HUES64 (cell line): Measurements from ENCODE around the gene HPCAL1.

Experiments used
- H3K27ac ChIP-seq: 2 replicates; pipeline ENCODE4 v1.7.0; 2013; ENCODE audit warnings: low read depth, low read length, inconsistent platforms
- H3K27me3 ChIP-seq: 2 replicates; pipeline ENCODE4 v1.6.1; 2013; ENCODE audit warnings: mild to moderate bottlenecking, low read length; ENCODE audit not compliant: insufficient read depth
- H3K36me3 ChIP-seq: 2 replicates; pipeline ENCODE4 v1.6.1; 2013; ENCODE audit warnings: mild to moderate bottlenecking, low read length; ENCODE audit not compliant: insufficient read depth
- H3K4me1 ChIP-seq: 2 replicates; pipeline ENCODE4 v1.6.1; 2013; ENCODE audit warnings: mild to moderate bottlenecking, low read length, moderate library complexity; ENCODE audit not compliant: insufficient read depth
- H3K4me3 ChIP-seq: 2 replicates; pipeline ENCODE4 v1.5.1; 2013; ENCODE audit warnings: mild to moderate bottlenecking, low read length, moderate library complexity
- H3K9ac ChIP-seq: 2 replicates; pipeline ENCODE4 v1.6.1; 2013; ENCODE audit warnings: mild to moderate bottlenecking, low read depth, low read length
- H3K9me3 ChIP-seq: 2 replicates; pipeline ENCODE4 v1.6.1; 2013; ENCODE audit warnings: low read depth, low read length; ENCODE audit not compliant: insufficient read depth
- WGBS: fragments of 150-250, 120-280 bp; methylation state at CpG from one replicate; pipeline ENCODE4 v1.1.7; 2013; ENCODE audit warnings: missing lambda C conversion rate; 5-methylcytosine and 5-hydroxymethylcytosine counted together

The HPCAL1 gene

GRCh38 chr2:10317646-10318045 is 14.9 kb downstream of the HPCAL1 start:
- H3K27ac ChIP-seq, result no peak overlapping the region
- H3K9ac ChIP-seq, result no peak overlapping the region
- WGBS, result 81% methylated on average over 5 of the region's 5 CpGs
- H3K36me3 ChIP-seq, result no peaks in the 10 kb centered on the region
- no peaks in the 10 kb centered on the region for H3K27me3 ChIP-seq
- H3K4me3 ChIP-seq, result no peak overlapping the region
- H3K4me1 ChIP-seq, result 0 out of 2 replicates have a peak, but pooled peaks cover 5% of the 10 kb centered on the region
- H3K9me3 ChIP-seq, result no peaks in the 10 kb centered on the region

- Histone ChIP-seq H3K9ac (no peak overlapping the region), H3K27ac (no peak overlapping the region), H3K36me3 (no peaks in the 10 kb centered on the region), H3K4me3 (no peak overlapping the region), H3K4me1 (0 out of 2 replicates have a peak, but pooled peaks cover 5% of the 10 kb centered on the region), H3K27me3 (no peaks in the 10 kb centered on the region), H3K9me3 (no peaks in the 10 kb centered on the region)
- 92% methylated on average over 13 of the region's 13 CpGs for WGBS
These were observed 15.6 kb downstream of the HPCAL1 start for GRCh38 chr2:10318345-10318744.

- WGBS, result 84% methylated on average over 10 of the region's 10 CpGs
- no peak overlapping the region for H3K27ac ChIP-seq
- H3K36me3 ChIP-seq, result no peaks in the 10 kb centered on the region
- no peak overlapping the region for H3K9ac ChIP-seq
- no peaks in the 10 kb centered on the region for H3K9me3 ChIP-seq
- H3K4me1 ChIP-seq, result peaks cover 15% of the 10 kb centered on the region
- H3K27me3 ChIP-seq, result no peaks in the 10 kb centered on the region
- H3K4me3 ChIP-seq, result no peak overlapping the region
These were observed 17.3 kb downstream of the HPCAL1 start for GRCh38 chr2:10319892-10320574.

GRCh38 chr2:10320575-10320931 is 17.8 kb downstream of the HPCAL1 start:
- H3K9me3 ChIP-seq, result no peaks in the 10 kb centered on the region
- H3K27me3 ChIP-seq, result no peaks in the 10 kb centered on the region
- no peak overlapping the region for H3K27ac ChIP-seq
- 98% methylated on average over 3 of the region's 4 CpGs for WGBS
- H3K4me3 ChIP-seq, result no peak overlapping the region
- H3K4me1 ChIP-seq, result peaks cover 16% of the 10 kb centered on the region
- no peaks in the 10 kb centered on the region for H3K36me3 ChIP-seq
- no peak overlapping the region for H3K9ac ChIP-seq

- H3K36me3 ChIP-seq, result no peaks in the 10 kb centered on the region
- peaks cover 18% of the 10 kb centered on the region for H3K4me1 ChIP-seq
- no peaks in the 10 kb centered on the region for H3K9me3 ChIP-seq
- no peaks in the 10 kb centered on the region for H3K27me3 ChIP-seq
- no peak overlapping the region for H3K4me3 ChIP-seq
- H3K9ac ChIP-seq, result no peak overlapping the region
- WGBS, result 95% methylated on average over 9 of the region's 9 CpGs
- no peak overlapping the region for H3K27ac ChIP-seq
These were observed 18.2 kb downstream of the HPCAL1 start for GRCh38 chr2:10320933-10321332.

GRCh38 chr2:10321622-10322021 is 18.9 kb downstream of the HPCAL1 start:
- no peak overlapping the region for H3K9ac ChIP-seq
- peaks cover 15% of the 10 kb centered on the region for H3K4me1 ChIP-seq
- 95% methylated on average over 6 of the region's 6 CpGs for WGBS
- H3K27me3 ChIP-seq, result no peaks in the 10 kb centered on the region
- H3K4me3 ChIP-seq, result no peak overlapping the region
- no peaks in the 10 kb centered on the region for H3K9me3 ChIP-seq
- H3K36me3 ChIP-seq, result no peaks in the 10 kb centered on the region
- H3K27ac ChIP-seq, result no peak overlapping the region

GRCh38 chr2:10322481-10322880 is 19.8 kb downstream of the HPCAL1 start:
- Histone ChIP-seq H3K9me3 (no peaks in the 10 kb centered on the region), H3K9ac (no peak overlapping the region), H3K4me1 (peaks cover 20% of the 10 kb centered on the region), H3K27me3 (no peaks in the 10 kb centered on the region), H3K27ac (no peak overlapping the region), H3K36me3 (no peaks in the 10 kb centered on the region), H3K4me3 (no peak overlapping the region)
- 88% methylated on average over 4 of the region's 4 CpGs for WGBS

GRCh38 chr2:10322973-10323372 is 20.3 kb downstream of the HPCAL1 start:
- peaks cover 20% of the 10 kb centered on the region for H3K4me1 ChIP-seq
- H3K9me3 ChIP-seq, result no peaks in the 10 kb centered on the region
- H3K4me3 ChIP-seq, result no peak overlapping the region
- H3K9ac ChIP-seq, result no peak overlapping the region
- H3K27me3 ChIP-seq, result no peaks in the 10 kb centered on the region
- no peak overlapping the region for H3K27ac ChIP-seq
- H3K36me3 ChIP-seq, result no peaks in the 10 kb centered on the region
- 95% methylated on average over 13 of the region's 13 CpGs for WGBS

GRCh38 chr2:10323535-10323934 is 20.8 kb downstream of the HPCAL1 start:
- no peaks in the 10 kb centered on the region for H3K9me3 ChIP-seq
- H3K9ac ChIP-seq, result no peak overlapping the region
- H3K4me3 ChIP-seq, result no peak overlapping the region
- no peaks in the 10 kb centered on the region for H3K36me3 ChIP-seq
- H3K27ac ChIP-seq, result peak overlapping the region; percentile 59; the same call in 1 of the 2 replicates
- H3K4me1 ChIP-seq, result peaks cover 20% of the 10 kb centered on the region
- 92% methylated on average over 5 of the region's 5 CpGs for WGBS
- H3K27me3 ChIP-seq, result no peaks in the 10 kb centered on the region

GRCh38 chr2:10324095-10324832 is 21.6 kb downstream of the HPCAL1 start:
- Histone ChIP-seq H3K4me1 (peaks cover 22% of the 10 kb centered on the region), H3K4me3 (no peak overlapping the region), H3K36me3 (no peaks in the 10 kb centered on the region), H3K9me3 (no peaks in the 10 kb centered on the region), H3K9ac (no peak overlapping the region), H3K27ac (peak overlapping the region; percentile 59; the same call in 1 of the 2 replicates), H3K27me3 (no peaks in the 10 kb centered on the region)
- WGBS, result 65% methylated on average over 5 of the region's 5 CpGs

- Histone ChIP-seq H3K9me3 (no peaks in the 10 kb centered on the region), H3K9ac (no peak overlapping the region), H3K27ac (no peak overlapping the region), H3K27me3 (no peaks in the 10 kb centered on the region), H3K36me3 (no peaks in the 10 kb centered on the region), H3K4me3 (no peak overlapping the region), H3K4me1 (peaks cover 35% of the 10 kb centered on the region)
- 79% methylated on average over 17 of the region's 17 CpGs for WGBS
These were observed 22.8 kb downstream of the HPCAL1 start for GRCh38 chr2:10325278-10326145.
